GM21447 (cell line): ENCODE measurements around the gene PARP11.

ENCODE experiments used
- ATAC-seq: cut with Tn5 transposase; IDR thresholded peaks from one replicate; pipeline ENCODE4 v1.9.1; 2021; ENCODE audit not compliant: unreplicated experiment

PARP11 gene

DNA sequence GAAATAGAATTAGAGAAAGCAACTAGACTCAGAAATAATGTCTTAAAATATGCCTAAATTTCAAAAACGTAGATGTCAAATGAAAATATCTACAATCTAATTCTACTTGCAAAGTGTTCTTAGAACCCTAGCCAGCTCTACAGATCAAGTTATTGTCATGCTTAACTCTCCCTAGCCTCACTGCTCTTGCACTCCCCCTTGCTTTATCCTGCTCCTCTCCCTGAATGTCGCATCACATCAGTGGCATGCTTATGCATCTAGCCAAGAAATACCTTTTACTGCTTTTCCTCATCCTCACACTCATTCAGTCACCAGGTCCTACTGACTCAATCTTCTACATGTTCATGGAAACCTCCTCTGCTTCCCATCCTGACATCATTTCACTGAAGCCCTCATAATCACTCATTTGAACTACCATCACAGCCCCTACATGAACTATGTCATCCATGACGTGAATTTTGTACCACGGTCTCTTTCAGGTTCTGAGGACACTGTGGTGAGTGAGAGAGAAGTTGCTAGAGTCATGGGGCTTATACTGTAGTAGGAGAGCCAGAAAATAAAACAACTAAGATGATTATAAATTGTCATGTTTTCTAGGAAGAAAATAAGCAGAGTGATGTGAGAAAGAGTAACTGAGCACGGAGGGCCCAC is 97.7 kb downstream of the PARP11 start:
- no peak for ATAC-seq

DNA sequence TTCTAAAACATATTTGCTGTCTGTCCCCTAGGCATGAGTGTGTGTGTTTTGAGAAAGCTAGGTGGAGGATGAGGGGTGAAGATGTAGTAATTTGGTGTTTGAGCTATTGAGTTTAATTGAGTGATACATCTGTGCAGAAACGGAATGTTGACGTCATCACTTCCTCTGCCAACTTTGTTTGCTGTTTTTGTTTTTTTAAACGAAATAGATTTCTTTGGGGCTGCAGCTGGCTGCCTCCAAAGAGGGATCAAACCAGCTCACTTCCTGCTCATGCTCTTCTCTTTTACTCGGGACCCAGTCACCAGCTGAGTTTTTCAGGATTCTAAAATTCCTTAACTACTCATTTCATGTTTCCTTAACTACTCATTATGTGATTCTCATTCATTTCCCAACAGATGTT is 100.8 kb downstream of the PARP11 start:
- ATAC-seq, result no peak

DNA sequence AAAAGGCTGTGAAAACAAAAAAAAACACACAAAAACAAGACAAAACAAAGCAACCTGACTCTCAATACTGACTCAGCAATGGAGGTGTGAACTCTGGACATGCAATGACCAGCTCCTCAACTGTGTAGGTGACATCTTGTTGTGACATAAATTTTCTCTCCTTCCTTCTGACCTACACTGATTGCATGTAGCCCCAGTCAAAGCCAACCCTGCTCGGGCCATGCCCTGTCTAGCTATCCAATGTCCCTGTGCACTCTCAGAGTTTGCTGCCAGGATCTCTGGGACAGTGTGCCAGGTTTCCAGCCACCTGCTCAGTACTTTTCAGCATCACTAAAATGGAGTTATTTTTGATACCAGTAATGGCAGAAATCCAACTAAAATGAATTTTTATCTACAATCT is 101.3 kb downstream of the PARP11 start:
- ATAC-seq, result no peak

DNA sequence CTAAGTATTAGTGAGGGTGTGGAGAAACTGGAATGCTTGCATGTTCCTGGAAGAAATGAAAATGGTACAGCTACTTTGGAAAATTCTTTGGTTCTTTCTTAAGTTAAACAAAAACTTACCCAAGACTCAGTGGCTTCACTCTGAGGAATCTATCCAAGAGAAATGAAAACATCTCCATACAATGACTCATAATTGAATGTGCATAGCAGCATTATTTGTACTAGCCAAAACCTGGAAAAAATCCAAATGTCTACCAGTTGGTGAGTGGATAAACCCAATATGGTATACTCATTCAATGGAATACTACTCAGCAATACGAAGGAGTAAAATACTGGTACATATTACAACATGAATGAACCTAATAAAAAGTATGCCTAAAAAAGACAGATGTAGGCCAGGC is 102.3 kb downstream of the PARP11 start:
- no peak for ATAC-seq

DNA sequence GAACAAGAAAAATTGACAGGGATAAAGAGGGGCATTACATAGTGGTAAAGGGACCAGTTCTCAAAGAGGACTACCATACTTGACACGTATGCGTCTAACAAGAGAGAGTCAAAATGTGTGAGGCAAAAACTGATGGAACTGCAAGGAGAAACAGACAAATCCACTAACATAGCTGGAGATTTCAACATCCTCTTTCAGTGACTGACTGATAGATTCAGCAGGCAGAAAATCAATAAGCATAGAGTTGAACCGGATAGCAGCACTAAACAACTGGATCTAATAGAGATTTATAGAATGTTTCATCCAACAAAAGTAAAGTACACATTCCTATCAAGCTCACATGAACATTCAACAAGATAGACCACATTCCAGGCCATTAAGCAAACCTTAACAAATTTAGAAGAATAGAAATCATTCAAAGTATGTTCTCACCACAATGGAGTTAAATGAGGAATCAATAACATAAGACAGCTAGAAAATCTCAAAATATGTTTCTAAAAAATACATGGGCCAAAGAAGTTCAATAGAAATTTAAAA is 104.2 kb downstream of the PARP11 start:
- no peak for ATAC-seq

DNA sequence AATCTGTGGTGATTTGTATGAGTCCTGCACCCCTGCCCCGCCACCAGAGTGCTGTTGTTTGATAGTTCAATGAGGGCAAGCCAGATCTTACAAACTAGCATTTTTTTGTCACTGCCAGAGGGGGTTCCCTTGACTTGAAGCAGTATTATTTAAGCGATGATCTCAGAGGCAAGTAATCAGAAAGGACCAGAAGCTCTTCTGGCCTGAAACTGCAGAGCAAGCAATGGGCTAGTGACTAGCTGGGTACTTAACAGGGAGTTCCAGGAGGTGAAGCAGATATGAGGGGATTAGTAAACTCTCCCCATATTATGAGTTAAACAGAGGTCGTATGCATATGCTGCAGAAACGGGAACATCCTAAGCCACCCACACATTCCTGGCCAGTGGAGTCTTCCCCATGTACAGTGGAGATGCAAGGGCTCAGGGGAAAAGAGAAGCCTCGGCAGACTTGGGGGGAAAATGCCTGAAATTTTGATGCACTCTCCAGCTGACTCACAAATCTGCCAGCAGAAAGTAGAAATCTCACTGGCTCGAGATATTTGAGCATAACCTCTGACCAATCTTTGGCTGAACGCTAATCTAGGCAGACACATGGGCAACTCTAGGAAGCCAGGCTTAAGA is 112.0 kb downstream of the PARP11 start:
- ATAC-seq, result no peak

DNA sequence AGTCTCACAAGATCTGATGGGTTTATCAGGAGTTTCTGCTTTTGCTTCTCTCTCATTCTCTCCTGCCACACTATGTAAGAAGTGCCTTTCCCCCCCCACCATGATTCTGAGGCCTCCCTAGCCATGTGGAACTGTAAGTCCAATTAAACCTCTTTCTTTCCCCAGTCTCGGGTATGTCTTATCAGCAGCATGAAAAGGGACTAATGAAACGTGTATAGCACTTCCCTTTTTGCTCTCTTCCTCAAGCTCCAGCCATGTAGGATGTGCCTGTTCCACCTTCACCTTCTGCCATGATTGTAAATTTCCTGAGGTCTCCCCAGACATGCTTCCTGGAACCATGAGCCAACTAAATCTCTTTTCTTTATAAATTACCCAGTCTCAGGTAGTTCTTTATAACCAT is 113.3 kb downstream of the PARP11 start:
- ATAC-seq, result no peak
